PC-9 (cell line): Measurements from ENCODE around the gene GALNT11. TPM values are rescaled to one million over a fixed set of nuclear protein-coding genes. Genes with fewer than 3 reads are reported as not detected.

Source experiments
- BruUV-seq: library from RNA; stranded (reverse); fragments of 400-500 nt; replicated peaks from 2 replicates; lab custom pipeline; 2021; lab: Mats Ljungman, UMichigan
- CTCF ChIA-PET: fragments of 300-600 bp; sonication (Branson Sonifier 250); formaldehyde crosslinking; loops from one replicate; lab custom pipeline; 2022; ENCODE audit warnings: antibody characterized with exemption; lab: Charles Lee
- POLR2A ChIA-PET: fragments of 300-600 bp; sonication (Branson Sonifier 250); formaldehyde crosslinking; loops from one replicate; lab custom pipeline; 2022; ENCODE audit warnings: antibody characterized with exemption; ENCODE audit not compliant: unreplicated experiment; lab: Charles Lee
- DNase-seq, 2 experiments: peaks; one replicate each; pipeline versions ENCODE4 v3.0.0 to v3.0.0-alpha.2; 2015 to 2022; ENCODE audit warnings: mixed read lengths in 1 of 2
- H2AFZ ChIP-seq: fragments of 200-600 bp; sonication (generic); 2 replicates; pipeline ENCODE4 v1.8.1; 2017; ENCODE audit warnings: antibody characterized with exemption
- H3F3A ChIP-seq: fragments of 200-600 bp; sonication (generic); 2 replicates; pipeline ENCODE4 v1.8.1; 2017; ENCODE audit warnings: antibody characterized with exemption, mild to moderate bottlenecking, low read depth; ENCODE audit not compliant: insufficient read depth
- H3K27ac ChIP-seq: fragments of 200-600 bp; sonication (generic); 2 replicates; pipeline ENCODE4 v1.6.1; 2016; ENCODE audit warnings: mixed run types
- H3K27me3 ChIP-seq: fragments of 200-600 bp; sonication (generic); 2 replicates; pipeline ENCODE4 v1.6.1; 2016; ENCODE audit warnings: low read depth, mixed run types; ENCODE audit not compliant: insufficient read depth
- H3K36me3 ChIP-seq: fragments of 200-600 bp; sonication (generic); 2 replicates; pipeline ENCODE4 v1.6.1; 2016; ENCODE audit warnings: low read depth, mixed run types
- H3K4me1 ChIP-seq: fragments of 200-600 bp; sonication (generic); replicated peaks from 2 replicates; pipeline ENCODE4 v1.6.1; 2016; ENCODE audit warnings: mixed run types; ENCODE audit not compliant: insufficient read depth
- H3K4me2 ChIP-seq: fragments of 200-600 bp; sonication (generic); 2 replicates; pipeline ENCODE4 v1.6.1; 2017; ENCODE audit warnings: mixed run types
- H3K4me3 ChIP-seq: fragments of 200-600 bp; sonication (generic); 2 replicates; pipeline ENCODE4 v1.6.1; 2016; ENCODE audit warnings: mixed run types
- H3K79me2 ChIP-seq: fragments of 200-600 bp; sonication (generic); 2 replicates; pipeline ENCODE4 v1.6.1; 2017; ENCODE audit warnings: low read depth, mixed run types
- H3K9me2 ChIP-seq: fragments of 200-600 bp; sonication (generic); 2 replicates; pipeline ENCODE4 v1.8.1; 2017; ENCODE audit warnings: mild to moderate bottlenecking; ENCODE audit not compliant: insufficient read depth
- H3K9me3 ChIP-seq: fragments of 200-600 bp; sonication (generic); 2 replicates; pipeline ENCODE4 v1.8.1; 2016; ENCODE audit warnings: low read depth; ENCODE audit not compliant: insufficient read depth
- H4K20me1 ChIP-seq: fragments of 200-600 bp; sonication (generic); 2 replicates; pipeline ENCODE4 v1.8.1; 2017; ENCODE audit not compliant: insufficient read depth
- CTCF ChIP-seq: fragments of 200-600 bp; sonication (generic); conservative IDR thresholded peaks from 2 replicates; pipeline ENCODE4 v1.6.1; 2017; ENCODE audit warnings: mixed run types, antibody characterized with exemption, mild to moderate bottlenecking, moderate library complexity
- EZH2 ChIP-seq: fragments of 200-600 bp; sonication (generic); IDR thresholded peaks from 2 replicates; pipeline ENCODE4 v1.8.0; 2017; ENCODE audit warnings: antibody characterized with exemption, low read depth
- intact Hi-C: fragments of 100-400 bp; cut with micrococcal nuclease; formaldehyde crosslinking; loops from one replicate; pipeline ENCODE4 v1.10.0; 2022; ENCODE audit not compliant: unreplicated experiment
- total RNA-seq: library from RNA; stranded (reverse); gene quantifications from 2 replicates; pipeline ENCODE4 v1.2.3, GENCODE V29; 2021

GALNT11 gene
- total RNA-seq, 1 experiment from 2014 or later: 28.8 TPM

DNA sequence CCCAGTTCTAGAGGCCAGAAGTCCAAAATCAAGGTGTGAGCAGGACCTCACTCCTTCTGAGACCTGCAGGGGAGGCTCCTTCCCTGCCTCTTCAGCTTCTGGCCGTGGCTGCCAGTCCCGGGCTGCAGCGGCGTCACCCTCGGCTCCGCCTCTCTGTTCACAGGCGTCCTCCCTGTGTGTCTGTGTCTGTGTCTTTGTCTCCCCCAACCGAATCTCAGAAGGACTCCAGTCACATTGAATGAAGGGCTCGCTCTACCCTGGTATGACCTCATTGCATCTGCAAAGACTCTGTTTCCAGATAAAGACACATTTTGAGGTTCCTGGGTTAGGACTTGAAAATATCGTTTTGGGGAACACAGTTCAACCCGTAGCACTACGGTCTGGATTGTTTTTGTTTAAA is 33.1 kb upstream of the GALNT11 start:
- Histone ChIP-seq H3K36me3 (no peaks in the 10 kb centered on the region), H4K20me1 (no peaks in the 10 kb centered on the region), H2AFZ (no peak overlapping the region), H3K9me2 (no peaks in the 10 kb centered on the region), H3K4me3 (no peak overlapping the region), H3F3A (no peaks in the 10 kb centered on the region), H3K79me2 (no peaks in the 10 kb centered on the region), H3K9me3 (no peaks in the 10 kb centered on the region), H3K27ac (no peak overlapping the region), H3K4me1 (no peaks in the 10 kb centered on the region), H3K4me2 (peak overlapping the region; percentile 24), H3K27me3 (peaks cover 15% of the 10 kb centered on the region; the same call in 1 of the 2 replicates)
- CTCF ChIA-PET: no interaction called here
- intact Hi-C loops: no loop called here
- peak; percentile 28 to 46 for DNase-seq
- BruUV-seq: no TSS peak
- POLR2A ChIA-PET: no interaction called here
- TF ChIP-seq EZH2: no peak
- no peak; the same call in 1 of the 2 replicates for TF ChIP-seq CTCF

DNA sequence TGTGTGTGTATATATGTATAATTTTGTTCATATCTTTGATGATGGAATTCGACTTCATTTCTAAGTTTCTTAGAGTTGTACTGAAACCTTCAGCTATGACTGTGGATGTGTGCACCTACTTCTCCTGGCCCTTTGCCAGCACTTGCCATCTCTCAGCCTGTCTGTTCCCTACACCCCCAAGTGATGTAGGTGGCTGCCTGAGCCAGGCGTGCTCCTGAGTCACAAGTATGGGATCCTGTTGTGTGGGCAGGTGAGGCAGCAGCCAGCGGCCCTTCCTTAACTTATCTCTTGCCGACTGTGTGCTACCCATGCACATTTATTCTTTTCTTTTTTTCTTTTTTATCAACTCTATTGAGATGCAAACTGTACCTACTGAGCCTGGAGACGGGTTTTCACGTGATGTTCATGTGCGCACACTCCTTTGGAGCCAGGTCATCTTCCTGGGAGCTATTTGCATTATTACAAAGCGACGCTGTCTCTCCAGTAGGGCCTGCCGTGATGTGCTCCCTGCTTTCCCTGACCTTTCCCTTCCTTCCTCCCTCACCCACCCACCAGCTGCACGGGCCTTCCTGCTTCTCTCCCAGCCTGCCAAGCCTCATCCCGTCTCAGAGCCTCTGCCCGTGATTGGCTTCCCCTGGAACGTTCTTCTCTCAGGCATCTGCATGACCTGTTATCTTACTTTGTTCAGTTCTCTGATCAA is 31.3 kb upstream of the GALNT11 start:
- ChIA-PET POLR2A (no interaction called here), CTCF (no interaction called here)
- intact Hi-C loops: no loop called here
- H3K4me2 ChIP-seq: no peak overlapping the region
- H3K27ac ChIP-seq: no peak overlapping the region
- H3K36me3 ChIP-seq: no peaks in the 10 kb centered on the region
- DNase-seq: no peak
- no peaks in the 10 kb centered on the region for H3F3A ChIP-seq
- H3K4me1 ChIP-seq: no peaks in the 10 kb centered on the region
- no peak overlapping the region for H2AFZ ChIP-seq
- no peak overlapping the region for H3K4me3 ChIP-seq
- no peaks in the 10 kb centered on the region for H3K9me2 ChIP-seq
- peaks cover 7% of the 10 kb centered on the region; the same call in 1 of the 2 replicates for H3K27me3 ChIP-seq
- no peaks in the 10 kb centered on the region for H4K20me1 ChIP-seq
- no peaks in the 10 kb centered on the region for H3K9me3 ChIP-seq
- no peaks in the 10 kb centered on the region for H3K79me2 ChIP-seq
- no TSS peak for BruUV-seq
- TF ChIP-seq EZH2 (no peak), CTCF (no peak)

- Histone ChIP-seq H3K4me2 (no peak overlapping the region), H3K79me2 (no peaks in the 10 kb centered on the region), H2AFZ (no peak overlapping the region), H3K27ac (no peak overlapping the region), H3K4me1 (no peaks in the 10 kb centered on the region), H3K36me3 (no peaks in the 10 kb centered on the region), H3K27me3 (peaks cover 7% of the 10 kb centered on the region; the same call in 1 of the 2 replicates), H4K20me1 (no peaks in the 10 kb centered on the region), H3K4me3 (no peak overlapping the region), H3K9me2 (no peaks in the 10 kb centered on the region), H3F3A (no peaks in the 10 kb centered on the region), H3K9me3 (no peaks in the 10 kb centered on the region)
- BruUV-seq: no TSS peak
- CTCF ChIA-PET: no interaction called here
- POLR2A ChIA-PET: no interaction called here
- intact Hi-C loops: no loop called here
- no peak for DNase-seq
- no peak for TF ChIP-seq EZH2
- TF ChIP-seq CTCF: no peak
Measured at GRCh38 chr7:151999424-152000090, 25.9 kb upstream of the GALNT11 start.
